Heart right ventricle (tissue), 16 donors: ENCODE results near the gene CYSRT1. TPM values are rescaled to one million over a fixed set of nuclear protein-coding genes. Genes with fewer than 3 reads are reported as not detected.

Experiments
- ATAC-seq, 8 donors: fragments of 200-7000 bp; cut with Tn5 transposase; one replicate each; pipeline ENCODE4 v1.9.1; 2020; ENCODE audit warnings: mild to moderate bottlenecking in 8 of 8, moderate library complexity in 8 of 8, moderate number of reproducible peaks in 1 of 8
- DNase-seq, 2 donors: peaks; one replicate each; pipeline ENCODE4 v3.0.0-alpha.2; 2020
- H3K27ac ChIP-seq, 10 donors: fragments of 200-600 bp; sonication (generic) in 2 of 10; one replicate each; pipeline versions ENCODE4 v1.5.0 to v1.8.0; 2020 to 2022; ENCODE audit warnings: mild to moderate bottlenecking in 3 of 10
- H3K27me3 ChIP-seq, 7 donors: fragments of 200-600 bp; one replicate each; pipeline ENCODE4 v1.8.0; 2021 to 2022; ENCODE audit warnings: mild to moderate bottlenecking in 2 of 7
- H3K36me3 ChIP-seq, 9 donors: fragments of 200-600 bp; sonication (generic) in 1 of 9; one replicate each; pipeline versions ENCODE4 v1.5.0 to v1.8.0; 2020 to 2022; ENCODE audit warnings: mild to moderate bottlenecking in 2 of 9
- H3K4me1 ChIP-seq, 9 donors: fragments of 200-600 bp; sonication (generic) in 1 of 9; one replicate each; pipeline versions ENCODE4 v1.5.0 to v1.8.0; 2020 to 2022; ENCODE audit warnings: mild to moderate bottlenecking in 4 of 9
- H3K4me3 ChIP-seq, 10 donors: fragments of 200-600 bp; sonication (generic) in 2 of 10; one replicate each; pipeline versions ENCODE4 v1.5.0 to v1.8.0; 2020 to 2022; ENCODE audit warnings: mild to moderate bottlenecking in 7 of 10, moderate library complexity in 2 of 10
- H3K9me3 ChIP-seq, 11 donors: fragments of 200-600 bp in 10 of 11; sonication (generic) in 2 of 11; one replicate each; pipeline versions ENCODE4 v1.5.0 to v1.8.0; 2013 to 2022; ENCODE audit warnings: mild to moderate bottlenecking in 2 of 11, control low read depth in 1 of 11, moderate library complexity in 1 of 11
- CTCF ChIP-seq, 9 donors: fragments of 200-600 bp; sonication (generic) in 2 of 9; IDR thresholded peaks; one replicate each; pipeline versions ENCODE4 v1.5.0 to v1.8.0; 2021 to 2022; ENCODE audit warnings: antibody characterized with exemption in 9 of 9, mild to moderate bottlenecking in 5 of 9, moderate library complexity in 1 of 9
- WGBS, 2 donors: extraction: QIAGEN DNeasy Blood & Tissue Kit; methylation state at CpG; one replicate each; pipeline ENCODE4 v1.1.7; 2013; ENCODE audit warnings: inconsistent platforms in 1 of 2; 5-methylcytosine and 5-hydroxymethylcytosine counted together
- intact Hi-C, 10 donors: fragments of 100-400 bp; cut with DNase I; formaldehyde crosslinking; loops; one replicate each; pipeline versions ENCODE4 v1.11.1 to v1.14.2; 2022
- polyA plus RNA-seq, 2 donors: library from polyadenylated mRNA; stranded (reverse); fragments of 200-250 nt; gene quantifications; one replicate each; pipeline ENCODE4 v1.2.3, GENCODE V29; 2013
- total RNA-seq, 10 donors: library from RNA; stranded (reverse); fragmentation: NEBNext Ultra II Directional in 3 of 10; extraction: Animal tissue kit (Norgen Biotek cat#: 25700) in 3 of 10; gene quantifications; one replicate each; pipeline versions ENCODE4 v1.2.1 to v1.2.4, GENCODE V29; 2021 to 2023
- donor health status: Arrhythmogenic right ventricular cardiomyopathy.
- donor health status: ischemic (EF 13 %, LVEDD 7.1; RV severe dilation, severe dysfunction).
- donor health status: healthy with polysubstance abuse.
- donor health status: DM: no; HTN: yes; CAD: no.
- donor health status: DM: no; HTN: no; CAD: no.
- donor health status: ischemic (EF 25% LVEDD 6.9; RV normal size, moderate dysfunction).
- donor health status: ischemic (EF 25% LVEDD 5.7; RV mildly dilated, moderate dysfunction).
- donor health status: healthy.
- donor health status: DM: yes; HTN: yes; CAD: no.
- donor health status: Ischemic cardiomyopathy.
- donor health status: ischemic (EF 35%, LVEDD 5.7; RV mildly dilated, moderate dysfunction).
- donor health status: nonischemic (EF 11% LVEDD 7.7; RV severe dilation, severe dysfunction).
- donor health status: DM: yes; HTN: yes; CAD: no.
- donor health status: PGD.
- donor health status: ischemic (EF 29% LVEDD 5.4; RV normal size, mild dysfunction).
- donor health status: nonischemic (EF 23%, LVEDD 6.1; RV moderate dilation, normal function).

The CYSRT1 gene
- total and polyA plus RNA-seq, 12 donors: 0.19 to 0.71 (median 0.37) TPM; not detected in 4

- intact Hi-C loops: no loop called here
- peak overlapping the region in 9 of 10 donors; percentile 14 to 70 (median 52) for H3K27ac ChIP-seq
- no peaks in the 10 kb centered on the region for H3K27me3 ChIP-seq
- no peak for TF ChIP-seq CTCF (IDR thresholded peaks at IDR 0.05)
- WGBS, 2 donors: 76 to 77% methylated on average over 32 of the region's 32 CpGs
- H3K9me3 ChIP-seq: no peaks in the 10 kb centered on the region
- DNase-seq (no peak), ATAC-seq (no peak)
- peaks cover 8 to 75% (median 12%) of the 10 kb centered on the region in 9 donors for H3K36me3 ChIP-seq
- H3K4me1 ChIP-seq: peaks cover 26 to 82% (median 63%) of the 10 kb centered on the region in 9 donors
- H3K4me3 ChIP-seq: no peak overlapping the region
These were observed 46.1 kb downstream of the CYSRT1 start for GRCh38 chr9:137270929-137271695.

- WGBS, 2 donors: 30 to 31% methylated on average over 3 of the region's 3 CpGs
- H3K36me3 ChIP-seq: peaks cover 8 to 70% (median 11%) of the 10 kb centered on the region in 9 donors
These were observed 46.7 kb downstream of the CYSRT1 start for GRCh38 chr9:137271696-137272076.

GRCh38 chr9:137272241-137273094 lies 47.5 kb downstream of the CYSRT1 start:
- no peak for ATAC-seq
- peaks cover 8 to 62% (median 11%) of the 10 kb centered on the region in 9 donors for H3K36me3 ChIP-seq
- peak overlapping the region in 3 of 10 donors; percentile 21 to 62 (median 60) for H3K27ac ChIP-seq
- WGBS, 2 donors: 93 to 94% methylated on average over 39 of the region's 39 CpGs
- no peak for DNase-seq
- H3K27me3 ChIP-seq: no peaks in the 10 kb centered on the region
- peaks cover 40 to 92% (median 74%) of the 10 kb centered on the region in 9 donors for H3K4me1 ChIP-seq
- H3K9me3 ChIP-seq: no peaks in the 10 kb centered on the region
- intact Hi-C loops: no loop called here
- no peak for TF ChIP-seq CTCF (IDR thresholded peaks at IDR 0.05)
- H3K4me3 ChIP-seq: no peak overlapping the region

More at GRCh38 chr9:137271696-137272076, 46.7 kb downstream of the CYSRT1 start:
- H3K4me3 ChIP-seq: no peak overlapping the region
- no peaks in the 10 kb centered on the region for H3K27me3 ChIP-seq
- peak overlapping the region in 9 of 10 donors; percentile 14 to 70 (median 52) for H3K27ac ChIP-seq
- ATAC-seq (no peak), DNase-seq (no peak)
- TF ChIP-seq CTCF (IDR thresholded peaks at IDR 0.05): no peak
- peaks cover 32 to 88% (median 66%) of the 10 kb centered on the region in 9 donors for H3K4me1 ChIP-seq
- intact Hi-C loops: no loop called here
- H3K9me3 ChIP-seq: no peaks in the 10 kb centered on the region

GRCh38 chr9:137273095-137273490 lies 48.1 kb downstream of the CYSRT1 start:
- 85 to 87% methylated on average over 13 of the region's 13 CpGs for WGBS, 2 donors
- peaks cover 8 to 56% (median 11%) of the 10 kb centered on the region in 9 donors for H3K36me3 ChIP-seq

More at GRCh38 chr9:137273095-137273490, 48.1 kb downstream of the CYSRT1 start:
- Histone ChIP-seq H3K4me3 (no peak overlapping the region), H3K27ac (no peak overlapping the region), H3K4me1 (peaks cover 43 to 92% (median 74%) of the 10 kb centered on the region in 9 donors), H3K27me3 (no peaks in the 10 kb centered on the region), H3K9me3 (no peaks in the 10 kb centered on the region)
- intact Hi-C loops: no loop called here
- TF ChIP-seq CTCF (IDR thresholded peaks at IDR 0.05): no peak
- DNase-seq (no peak), ATAC-seq (no peak)
